ENCODE measurements around the gene LAD1.

LAD1 gene

GRCh38 chr1:201422436-201423030 lies 23.4 kb upstream of the LAD1 start:
- Histone ChIP-seq H3K9me2 (replicated peaks; ENCODE audit: low read depth, low read length) (no peaks in the 10 kb centered on the region), H3K27me3 (ENCODE audit: insufficient read depth, low read length, poor library complexity, severe bottlenecking) (no peaks in the 10 kb centered on the region), H3K36me3 (ENCODE audit: insufficient read depth, low read length) (no peaks in the 10 kb centered on the region), H3K9me3 (ENCODE audit: insufficient read depth, low read depth, low read length) (no peaks in the 10 kb centered on the region), H4K20me1 (ENCODE audit: insufficient read depth, low read length, poor library complexity, severe bottlenecking) (no peaks in the 10 kb centered on the region), H3K79me2 (ENCODE audit: insufficient read depth, low read length) (no peaks in the 10 kb centered on the region), H3K4me2 (ENCODE audit: low read depth, low read length, poor library complexity, severe bottlenecking) (no peak overlapping the region), H3F3A (ENCODE audit: low read depth) (no peaks in the 10 kb centered on the region), H3K4me3 (ENCODE audit: low read length, poor library complexity, severe bottlenecking) (no peak overlapping the region), H2AFZ (ENCODE audit: low read length) (no peak overlapping the region), H3K9ac (ENCODE audit: low read depth, low read length, poor library complexity, severe bottlenecking) (no peak overlapping the region), H3K4me1 (ENCODE audit: insufficient read depth, low read length, poor library complexity, severe bottlenecking) (no peaks in the 10 kb centered on the region)
- no peak for TF ChIP-seq EZH2phosphoT487 (IDR thresholded peaks at IDR 0.05; ENCODE audit: borderline replicate concordance)
- TF ChIP-seq CTCF (conservative IDR thresholded peaks at IDR 0.05; ENCODE audit: low read length): no peak

GRCh38 chr1:201422026-201422425 lies 22.9 kb upstream of the LAD1 start:
- Histone ChIP-seq H2AFZ (ENCODE audit: low read length) (no peak overlapping the region), H3K79me2 (ENCODE audit: insufficient read depth, low read length) (no peaks in the 10 kb centered on the region), H3K4me3 (ENCODE audit: low read length, poor library complexity, severe bottlenecking) (no peak overlapping the region), H3K9me3 (ENCODE audit: insufficient read depth, low read depth, low read length) (no peaks in the 10 kb centered on the region), H3F3A (ENCODE audit: low read depth) (no peaks in the 10 kb centered on the region), H3K4me1 (ENCODE audit: insufficient read depth, low read length, poor library complexity, severe bottlenecking) (no peaks in the 10 kb centered on the region), H3K9me2 (replicated peaks; ENCODE audit: low read depth, low read length) (no peaks in the 10 kb centered on the region), H3K36me3 (ENCODE audit: insufficient read depth, low read length) (no peaks in the 10 kb centered on the region), H3K27me3 (ENCODE audit: insufficient read depth, low read length, poor library complexity, severe bottlenecking) (no peaks in the 10 kb centered on the region), H4K20me1 (ENCODE audit: insufficient read depth, low read length, poor library complexity, severe bottlenecking) (no peaks in the 10 kb centered on the region), H3K4me2 (ENCODE audit: low read depth, low read length, poor library complexity, severe bottlenecking) (no peak overlapping the region), H3K9ac (ENCODE audit: low read depth, low read length, poor library complexity, severe bottlenecking) (no peak overlapping the region)
- TF ChIP-seq EZH2phosphoT487 (IDR thresholded peaks at IDR 0.05; ENCODE audit: borderline replicate concordance) (no peak), CTCF (conservative IDR thresholded peaks at IDR 0.05; ENCODE audit: low read length) (no peak)

GRCh38 chr1:201421041-201421440 lies 21.9 kb upstream of the LAD1 start:
- Histone ChIP-seq H3K79me2 (ENCODE audit: insufficient read depth, low read length) (no peaks in the 10 kb centered on the region), H2AFZ (ENCODE audit: low read length) (no peak overlapping the region), H3K4me2 (ENCODE audit: low read depth, low read length, poor library complexity, severe bottlenecking) (no peak overlapping the region), H3K9me2 (replicated peaks; ENCODE audit: low read depth, low read length) (no peaks in the 10 kb centered on the region), H3K9ac (ENCODE audit: low read depth, low read length, poor library complexity, severe bottlenecking) (no peak overlapping the region), H3K9me3 (ENCODE audit: insufficient read depth, low read depth, low read length) (no peaks in the 10 kb centered on the region), H3K4me1 (ENCODE audit: insufficient read depth, low read length, poor library complexity, severe bottlenecking) (no peaks in the 10 kb centered on the region), H3K4me3 (ENCODE audit: low read length, poor library complexity, severe bottlenecking) (no peak overlapping the region), H4K20me1 (ENCODE audit: insufficient read depth, low read length, poor library complexity, severe bottlenecking) (no peaks in the 10 kb centered on the region), H3K27me3 (ENCODE audit: insufficient read depth, low read length, poor library complexity, severe bottlenecking) (no peaks in the 10 kb centered on the region), H3F3A (ENCODE audit: low read depth) (no peaks in the 10 kb centered on the region), H3K36me3 (ENCODE audit: insufficient read depth, low read length) (no peaks in the 10 kb centered on the region)
- TF ChIP-seq EZH2phosphoT487 (IDR thresholded peaks at IDR 0.05; ENCODE audit: borderline replicate concordance) (no peak), CTCF (conservative IDR thresholded peaks at IDR 0.05; ENCODE audit: low read length) (no peak)
